NB4 (cell line): Measurements from ENCODE around the gene NT5C3A.
"Not testable (repeated sequence)": the region's sequence is repeated elsewhere in the genome, so short reads cannot be mapped to it uniquely, and the experiment has no call there.

Experiments
- POLR2A ChIP-seq: IDR thresholded peaks from 2 replicates; pipeline ENCODE4 v1.6.1; 2011; ENCODE audit warnings: mild to moderate bottlenecking; ENCODE audit not compliant: insufficient read length; ENCODE audit errors: extremely low read depth
- TF ChIP-seq, protein P1 (sequence below): IDR thresholded peaks from one replicate; pipeline ENCODE4 v1.5.1; 2012; ENCODE audit warnings: low read depth, low read length

- TF ChIP-seq, protein P1, sequence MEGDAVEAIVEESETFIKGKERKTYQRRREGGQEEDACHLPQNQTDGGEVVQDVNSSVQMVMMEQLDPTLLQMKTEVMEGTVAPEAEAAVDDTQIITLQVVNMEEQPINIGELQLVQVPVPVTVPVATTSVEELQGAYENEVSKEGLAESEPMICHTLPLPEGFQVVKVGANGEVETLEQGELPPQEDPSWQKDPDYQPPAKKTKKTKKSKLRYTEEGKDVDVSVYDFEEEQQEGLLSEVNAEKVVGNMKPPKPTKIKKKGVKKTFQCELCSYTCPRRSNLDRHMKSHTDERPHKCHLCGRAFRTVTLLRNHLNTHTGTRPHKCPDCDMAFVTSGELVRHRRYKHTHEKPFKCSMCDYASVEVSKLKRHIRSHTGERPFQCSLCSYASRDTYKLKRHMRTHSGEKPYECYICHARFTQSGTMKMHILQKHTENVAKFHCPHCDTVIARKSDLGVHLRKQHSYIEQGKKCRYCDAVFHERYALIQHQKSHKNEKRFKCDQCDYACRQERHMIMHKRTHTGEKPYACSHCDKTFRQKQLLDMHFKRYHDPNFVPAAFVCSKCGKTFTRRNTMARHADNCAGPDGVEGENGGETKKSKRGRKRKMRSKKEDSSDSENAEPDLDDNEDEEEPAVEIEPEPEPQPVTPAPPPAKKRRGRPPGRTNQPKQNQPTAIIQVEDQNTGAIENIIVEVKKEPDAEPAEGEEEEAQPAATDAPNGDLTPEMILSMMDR, result not testable (repeated sequence)
- not testable (repeated sequence) for TF ChIP-seq POLR2A
Observed at GRCh38 chr7:32979902-32980301, 82.7 kb downstream of the NT5C3A start.
